Measurements from ENCODE around the gene FGF18.
"Not testable (repeated sequence)": the region's sequence is repeated elsewhere in the genome, so short reads cannot be mapped to it uniquely, and the experiment has no call there.

FGF18 gene

DNA sequence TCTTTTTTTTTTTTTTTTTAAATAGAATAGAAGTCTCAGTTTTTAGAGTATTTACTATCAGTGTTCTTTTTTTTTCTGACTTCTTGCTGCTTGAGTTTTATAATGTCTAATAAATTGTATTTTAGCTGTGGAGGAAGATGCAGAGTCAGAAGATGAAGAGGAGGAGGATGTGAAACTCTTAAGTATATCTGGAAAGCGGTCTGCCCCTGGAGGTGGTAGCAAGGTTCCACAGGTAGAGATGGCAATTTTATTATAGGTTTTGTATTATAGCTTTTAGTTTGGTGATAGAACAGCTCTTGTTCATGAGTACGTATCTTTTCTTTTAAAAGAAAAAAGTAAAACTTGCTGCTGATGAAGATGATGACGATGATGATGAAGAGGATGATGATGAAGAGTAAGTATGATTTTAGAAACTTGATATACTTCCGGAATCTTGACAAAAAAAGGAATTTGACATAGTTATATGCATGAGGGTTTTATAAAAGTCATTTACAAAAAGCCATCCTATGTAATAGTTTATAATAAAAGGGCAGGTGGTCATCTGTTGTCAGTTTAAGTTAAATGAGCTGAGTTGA lies 26.8 kb upstream of the FGF18 start:
- no peak for DNase-seq (ENCODE audit: low spot score)
- in situ Hi-C loops (cut with MboI; ENCODE audit: low sequenced_read_pairs, unreplicated experiment): no loop called here
- TF ChIP-seq, protein P1, sequence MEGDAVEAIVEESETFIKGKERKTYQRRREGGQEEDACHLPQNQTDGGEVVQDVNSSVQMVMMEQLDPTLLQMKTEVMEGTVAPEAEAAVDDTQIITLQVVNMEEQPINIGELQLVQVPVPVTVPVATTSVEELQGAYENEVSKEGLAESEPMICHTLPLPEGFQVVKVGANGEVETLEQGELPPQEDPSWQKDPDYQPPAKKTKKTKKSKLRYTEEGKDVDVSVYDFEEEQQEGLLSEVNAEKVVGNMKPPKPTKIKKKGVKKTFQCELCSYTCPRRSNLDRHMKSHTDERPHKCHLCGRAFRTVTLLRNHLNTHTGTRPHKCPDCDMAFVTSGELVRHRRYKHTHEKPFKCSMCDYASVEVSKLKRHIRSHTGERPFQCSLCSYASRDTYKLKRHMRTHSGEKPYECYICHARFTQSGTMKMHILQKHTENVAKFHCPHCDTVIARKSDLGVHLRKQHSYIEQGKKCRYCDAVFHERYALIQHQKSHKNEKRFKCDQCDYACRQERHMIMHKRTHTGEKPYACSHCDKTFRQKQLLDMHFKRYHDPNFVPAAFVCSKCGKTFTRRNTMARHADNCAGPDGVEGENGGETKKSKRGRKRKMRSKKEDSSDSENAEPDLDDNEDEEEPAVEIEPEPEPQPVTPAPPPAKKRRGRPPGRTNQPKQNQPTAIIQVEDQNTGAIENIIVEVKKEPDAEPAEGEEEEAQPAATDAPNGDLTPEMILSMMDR (IDR thresholded peaks at IDR 0.05; ENCODE audit: borderline replicate concordance, control extremely low read depth, extremely low read depth, insufficient read depth, missing control alignments): no peak

- DNase-seq (ENCODE audit: low spot score): no peak
- TF ChIP-seq, protein P1 (IDR thresholded peaks at IDR 0.05; ENCODE audit: borderline replicate concordance, control extremely low read depth, extremely low read depth, insufficient read depth, missing control alignments): no peak
- in situ Hi-C loops (cut with MboI; ENCODE audit: low sequenced_read_pairs, unreplicated experiment): no loop called here
Measured at GRCh38 chr5:171395042-171395441, 24.4 kb upstream of the FGF18 start.

GRCh38 chr5:171396583-171396982 lies 22.9 kb upstream of the FGF18 start:
- DNase-seq (ENCODE audit: low spot score); in situ Hi-C loops (cut with MboI; ENCODE audit: low sequenced_read_pairs, unreplicated experiment): not testable (repeated sequence)

- no peak for DNase-seq (ENCODE audit: low spot score)
- in situ Hi-C loops (cut with MboI; ENCODE audit: low sequenced_read_pairs, unreplicated experiment): no loop called here
- TF ChIP-seq, protein P1 (IDR thresholded peaks at IDR 0.05; ENCODE audit: borderline replicate concordance, control extremely low read depth, extremely low read depth, insufficient read depth, missing control alignments): no peak
Measured at GRCh38 chr5:171397190-171397589, 22.3 kb upstream of the FGF18 start.

DNA sequence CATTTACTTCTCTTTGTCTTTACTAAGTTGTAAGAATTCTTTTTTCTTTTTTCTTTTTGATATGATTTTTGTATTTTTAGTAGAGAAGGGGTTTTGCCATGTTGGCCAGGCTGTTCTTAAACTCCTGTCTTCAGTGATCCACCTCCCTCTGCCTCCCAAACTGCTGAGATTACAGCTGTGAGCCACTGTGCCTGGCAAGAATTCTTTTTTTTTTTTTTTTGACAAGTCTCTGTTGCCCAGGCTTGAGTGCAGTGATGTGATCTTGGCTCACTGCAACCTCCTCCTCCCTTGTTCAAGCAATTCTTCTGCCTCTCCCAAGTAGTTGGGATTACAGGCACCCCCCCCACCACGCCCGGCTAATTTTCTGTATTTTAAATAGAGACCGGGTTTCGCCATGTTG lies 21.8 kb upstream of the FGF18 start:
- DNase-seq (ENCODE audit: low spot score): no peak
- TF ChIP-seq, protein P1 (IDR thresholded peaks at IDR 0.05; ENCODE audit: borderline replicate concordance, control extremely low read depth, extremely low read depth, insufficient read depth, missing control alignments): no peak
- in situ Hi-C loops (cut with MboI; ENCODE audit: low sequenced_read_pairs, unreplicated experiment): no loop called here

DNA sequence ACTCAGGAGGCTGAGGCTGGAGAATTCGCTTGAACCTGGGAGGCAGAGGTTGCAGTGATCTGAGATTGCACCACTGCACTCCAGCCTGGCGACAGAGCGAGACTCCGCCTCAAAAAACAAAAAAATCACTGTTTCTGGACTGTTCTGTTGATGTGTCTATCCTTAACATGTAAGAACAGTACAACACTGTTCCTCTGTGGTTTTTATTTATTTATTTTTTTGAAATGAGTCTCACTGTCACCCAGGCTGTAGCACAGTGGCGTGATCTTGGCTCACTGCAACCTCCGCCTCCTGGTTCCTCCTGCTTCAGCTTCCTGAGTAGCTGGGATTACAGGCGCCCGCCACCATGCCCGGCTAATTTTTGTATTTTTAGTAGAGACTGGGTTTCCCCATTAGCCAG lies 20.8 kb upstream of the FGF18 start:
- DNase-seq (ENCODE audit: low spot score): not testable (repeated sequence)

DNA sequence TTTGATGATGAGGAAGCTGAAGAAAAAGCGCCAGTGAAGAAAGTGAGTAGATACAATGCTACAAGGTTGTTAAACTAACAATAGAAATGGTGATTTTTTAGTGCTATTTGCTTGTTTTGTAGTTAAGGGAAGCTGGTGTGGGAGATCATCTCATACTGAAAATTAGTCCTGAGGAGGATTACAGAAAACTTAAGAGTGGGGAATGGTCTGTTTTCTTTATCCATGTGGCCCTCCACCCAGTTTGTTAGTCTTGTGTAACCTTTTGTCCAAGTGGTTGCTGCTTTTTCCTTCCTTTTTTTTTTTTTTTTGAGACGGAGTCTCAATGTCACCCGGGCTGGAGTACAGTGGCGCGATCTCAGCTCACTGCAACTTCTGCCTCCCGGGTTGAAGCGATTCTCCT lies 19.3 kb upstream of the FGF18 start:
- DNase-seq (ENCODE audit: low spot score): no peak
- TF ChIP-seq, protein P1 (IDR thresholded peaks at IDR 0.05; ENCODE audit: borderline replicate concordance, control extremely low read depth, extremely low read depth, insufficient read depth, missing control alignments): no peak
- in situ Hi-C loops (cut with MboI; ENCODE audit: low sequenced_read_pairs, unreplicated experiment): loop anchor here (25.0 kb wide), 1 partner anchor 637 kb away; no protein-coding TSS in a partner anchor

More for the DNA sequence above, 20.8 kb upstream of the FGF18 start:
- in situ Hi-C loops (cut with MboI; ENCODE audit: low sequenced_read_pairs, unreplicated experiment): not testable (repeated sequence)
